ENCODE measurements around the gene TMOD2. TPM values are rescaled to one million over a fixed set of nuclear protein-coding genes. Genes with fewer than 3 reads are reported as not detected.

The TMOD2 gene
- total RNA-seq, 1 experiment from 2014 or later, result 5.7 TPM

GRCh38 chr15:51816611-51817010 is 65.2 kb downstream of the TMOD2 start:
- Histone ChIP-seq H3K4me3 (replicated peaks in 1 of 2; ENCODE audit: low read depth in 1 of 2, low read length in 2 of 2) (no peak overlapping the region), H3K4me1 (ENCODE audit: control insufficient read depth in 1 of 2, insufficient read depth in 2 of 2, low read length in 2 of 2) (no peaks in the 10 kb centered on the region), H3K9ac (ENCODE audit: low read length) (no peak overlapping the region), H3K9me3 (ENCODE audit: control insufficient read depth in 1 of 2, insufficient read depth in 1 of 2, low read depth in 1 of 2, low read length in 2 of 2) (peaks cover 5 to 7% of the 10 kb centered on the region in 2 experiments; a peak in 2 of 4 replicates), H4K20me1 (ENCODE audit: insufficient read depth) (no peaks in the 10 kb centered on the region), H3K4me2 (ENCODE audit: low read length) (no peak overlapping the region), H3K79me2 (ENCODE audit: insufficient read depth, low read length) (no peaks in the 10 kb centered on the region), H2AFZ (ENCODE audit: low read depth, low read length, poor library complexity, severe bottlenecking) (no peak overlapping the region), H3K9me2 (ENCODE audit: insufficient read depth) (no peaks in the 10 kb centered on the region), H3K36me3 (ENCODE audit: control insufficient read depth in 1 of 2, insufficient read depth in 2 of 2, low read length in 2 of 2) (no peaks in the 10 kb centered on the region), H3K27me3 (ENCODE audit: insufficient read depth, low read length) (no peaks in the 10 kb centered on the region), H3K27ac (ENCODE audit: low read depth, low read length) (no peak overlapping the region)
- no TSS peak for BruUV-seq (replicated peaks)
- TF ChIP-seq ELF1 (IDR thresholded peaks at IDR 0.05; ENCODE audit: borderline replicate concordance, low read depth), result no peak
- TF ChIP-seq FOSL1 (IDR thresholded peaks at IDR 0.05; ENCODE audit: low read depth), result no peak
- no peak for TF ChIP-seq MAX (IDR thresholded peaks at IDR 0.05)
- ATAC-seq (no peak), DNase-seq (ENCODE audit: low read depth, low spot score) (no peak)
- ChIA-PET CTCF (no interaction called here), RAD21 (ENCODE audit: low non-redundant PET in 1 of 2, low total read pairs in 2 of 2, uncharacterized antibody in 2 of 2, unreplicated experiment in 2 of 2) (no interaction called here), POLR2A (no interaction called here)
- intact Hi-C loops (cut with micrococcal nuclease), result no loop called here

DNA sequence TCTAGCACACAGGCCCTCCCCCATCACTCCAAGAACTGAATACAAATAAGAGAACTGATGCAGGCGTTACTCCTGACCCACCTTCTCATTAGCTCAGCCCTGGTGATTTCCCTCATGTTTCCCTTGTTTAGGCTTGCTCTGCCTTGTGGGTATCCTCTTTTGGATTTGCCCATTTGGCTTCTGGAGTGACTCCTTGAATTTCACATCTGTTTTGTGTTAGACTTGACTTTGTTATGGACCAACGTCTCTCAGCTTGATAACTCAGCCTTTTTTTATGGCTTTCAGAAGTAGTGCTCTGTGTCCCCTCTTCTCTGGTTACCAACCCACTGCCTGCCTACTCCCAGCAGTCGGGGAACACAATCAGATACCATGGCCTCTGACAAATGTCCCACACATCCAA is 66.8 kb downstream of the TMOD2 start:
- ATAC-seq, result no peak
- Histone ChIP-seq H2AFZ (ENCODE audit: low read depth, low read length, poor library complexity, severe bottlenecking) (no peak overlapping the region), H3K9me2 (ENCODE audit: insufficient read depth) (no peaks in the 10 kb centered on the region), H3K27ac (ENCODE audit: low read depth, low read length) (no peak overlapping the region), H3K4me2 (ENCODE audit: low read length) (no peak overlapping the region), H3K9ac (ENCODE audit: low read length) (no peak overlapping the region), H3K36me3 (ENCODE audit: control insufficient read depth in 1 of 2, insufficient read depth in 2 of 2, low read length in 2 of 2) (no peaks in the 10 kb centered on the region), H3K4me1 (ENCODE audit: control insufficient read depth in 1 of 2, insufficient read depth in 2 of 2, low read length in 2 of 2) (no peaks in the 10 kb centered on the region), H4K20me1 (ENCODE audit: insufficient read depth) (no peaks in the 10 kb centered on the region), H3K79me2 (ENCODE audit: insufficient read depth, low read length) (no peaks in the 10 kb centered on the region), H3K4me3 (replicated peaks in 1 of 2; ENCODE audit: low read depth in 1 of 2, low read length in 2 of 2) (no peak overlapping the region), H3K27me3 (ENCODE audit: insufficient read depth, low read length) (no peaks in the 10 kb centered on the region), H3K9me3 (ENCODE audit: control insufficient read depth in 1 of 2, insufficient read depth in 1 of 2, low read depth in 1 of 2, low read length in 2 of 2) (peaks cover 6 to 10% of the 10 kb centered on the region in 2 experiments; a peak in 2 of 4 replicates)
- ChIA-PET CTCF (no interaction called here), RAD21 (ENCODE audit: low non-redundant PET in 1 of 2, low total read pairs in 2 of 2, uncharacterized antibody in 2 of 2, unreplicated experiment in 2 of 2) (no interaction called here), POLR2A (no interaction called here)
- intact Hi-C loops (cut with micrococcal nuclease), result no loop called here
- no peak for DNase-seq (ENCODE audit: low read depth, low spot score)
- TF ChIP-seq FOSL1 (IDR thresholded peaks at IDR 0.05; ENCODE audit: low read depth) (no peak), SIN3A (IDR thresholded peaks at IDR 0.05; ENCODE audit: low read depth) (no peak), POLR2AphosphoS5 (IDR thresholded peaks at IDR 0.05; ENCODE audit: low read depth, low read length) (no peak), CTCF (IDR thresholded peaks at IDR 0.05 in 2 of 3, conservative IDR thresholded peaks at IDR 0.05 in 1 of 3; ENCODE audit: borderline replicate concordance in 1 of 3, insufficient read depth in 1 of 3, low read depth in 2 of 3, low read length in 2 of 3) (no peak), CBX3 (IDR thresholded peaks at IDR 0.05; ENCODE audit: low read depth) (no peak), POLR2A (IDR thresholded peaks at IDR 0.05; ENCODE audit: borderline replicate concordance, extremely low read depth, insufficient read depth, insufficient read length) (no peak), JUND (IDR thresholded peaks at IDR 0.05) (no peak), MAX (IDR thresholded peaks at IDR 0.05) (no peak), TCF7L2 (IDR thresholded peaks at IDR 0.05; ENCODE audit: borderline replicate concordance, extremely low read depth, insufficient read depth, insufficient read length) (no peak), RAD21 (IDR thresholded peaks at IDR 0.05; ENCODE audit: low read depth) (no peak), SP1 (IDR thresholded peaks at IDR 0.05; ENCODE audit: low read depth) (no peak), YY1 (IDR thresholded peaks at IDR 0.05; ENCODE audit: extremely low read depth, insufficient replicate concordance, low read depth, low read length) (no peak), ZFX (IDR thresholded peaks at IDR 0.05) (no peak), EZH2 (IDR thresholded peaks at IDR 0.05) (no peak)
- TF ChIP-seq, protein P1, sequence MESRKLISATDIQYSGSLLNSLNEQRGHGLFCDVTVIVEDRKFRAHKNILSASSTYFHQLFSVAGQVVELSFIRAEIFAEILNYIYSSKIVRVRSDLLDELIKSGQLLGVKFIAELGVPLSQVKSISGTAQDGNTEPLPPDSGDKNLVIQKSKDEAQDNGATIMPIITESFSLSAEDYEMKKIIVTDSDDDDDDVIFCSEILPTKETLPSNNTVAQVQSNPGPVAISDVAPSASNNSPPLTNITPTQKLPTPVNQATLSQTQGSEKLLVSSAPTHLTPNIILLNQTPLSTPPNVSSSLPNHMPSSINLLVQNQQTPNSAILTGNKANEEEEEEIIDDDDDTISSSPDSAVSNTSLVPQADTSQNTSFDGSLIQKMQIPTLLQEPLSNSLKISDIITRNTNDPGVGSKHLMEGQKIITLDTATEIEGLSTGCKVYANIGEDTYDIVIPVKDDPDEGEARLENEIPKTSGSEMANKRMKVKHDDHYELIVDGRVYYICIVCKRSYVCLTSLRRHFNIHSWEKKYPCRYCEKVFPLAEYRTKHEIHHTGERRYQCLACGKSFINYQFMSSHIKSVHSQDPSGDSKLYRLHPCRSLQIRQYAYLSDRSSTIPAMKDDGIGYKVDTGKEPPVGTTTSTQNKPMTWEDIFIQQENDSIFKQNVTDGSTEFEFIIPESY (IDR thresholded peaks at IDR 0.05; ENCODE audit: extremely low read depth, insufficient replicate concordance, low read length), result no peak
- no TSS peak for BruUV-seq (replicated peaks)
